H1 (cell line): ENCODE measurements around the gene HNF4A. TPM values are rescaled to one million over a fixed set of nuclear protein-coding genes. Genes with fewer than 3 reads are reported as not detected.

Experiments
- CTCF ChIA-PET: fragments of 300-600 bp; sonication (Branson Sonifier 250); formaldehyde crosslinking; loops from one replicate; lab custom pipeline; 2021; ENCODE audit not compliant: partially characterized antibody; lab: Charles Lee
- POLR2A ChIA-PET: fragments of 300-600 bp; sonication (Branson Sonifier 250); formaldehyde crosslinking; loops from one replicate; lab custom pipeline; 2021; ENCODE audit warnings: inconsistent platforms; ENCODE audit not compliant: partially characterized antibody; lab: Charles Lee
- DNase-seq, 2 experiments: peaks; one replicate each; pipeline versions ENCODE4 v3.0.0 to v3.0.0-alpha.2; 2010 to 2022; ENCODE audit warnings: low spot score in 2 of 2, low read depth in 1 of 2, mixed read lengths in 1 of 2
- FAIRE-seq: peaks from 2 replicates; lab custom pipeline; 2011; peaks lifted over from hg19 to GRCh38; lab: Jason Lieb, UNC
- H2AFZ ChIP-seq: 2 replicates; pipeline ENCODE4 v1.8.1; 2012; ENCODE audit warnings: low read length, inconsistent platforms
- H2AK5ac ChIP-seq: 2 replicates; pipeline ENCODE4 v1.6.1; 2013; ENCODE audit warnings: low read depth, low read length
- H2BK120ac ChIP-seq: replicated peaks from 2 replicates; pipeline ENCODE3; 2013; ENCODE audit warnings: low read depth, low read length, inconsistent platforms
- H2BK12ac ChIP-seq: 2 replicates; pipeline ENCODE4 v1.6.1; 2013; ENCODE audit warnings: low read depth, low read length
- H2BK15ac ChIP-seq: 2 replicates; pipeline ENCODE4 v1.6.1; 2013; ENCODE audit warnings: low read length
- H2BK20ac ChIP-seq: 2 replicates; pipeline ENCODE4 v1.6.1; 2013; ENCODE audit warnings: low read length
- H2BK5ac ChIP-seq: 2 replicates; pipeline ENCODE4 v1.6.1; 2013; ENCODE audit warnings: low read depth, low read length
- H3K14ac ChIP-seq: 2 replicates; pipeline ENCODE4 v1.6.1; 2013; ENCODE audit warnings: inconsistent platforms; ENCODE audit not compliant: insufficient read length
- H3K18ac ChIP-seq: 2 replicates; pipeline ENCODE4 v1.6.1; 2013; ENCODE audit warnings: low read length; ENCODE audit errors: extremely low read depth
- H3K23ac ChIP-seq: 2 replicates; pipeline ENCODE4 v1.6.1; 2013; ENCODE audit warnings: inconsistent platforms; ENCODE audit not compliant: insufficient read length
- H3K23me2 ChIP-seq: 2 replicates; pipeline ENCODE4 v1.6.1; 2013; ENCODE audit warnings: low read depth, low read length
- H3K27ac ChIP-seq: 2 replicates; pipeline ENCODE4 v1.6.1; 2011; ENCODE audit warnings: low read depth, low read length, inconsistent platforms
- H3K27me3 ChIP-seq, 4 experiments: replicated peaks in 1 of 4; 1 replicate in 1 of 4; 2 replicates in 3 of 4; pipeline versions ENCODE4 v1.6.1 to v1.8.1; 2011 to 2013; ENCODE audit warnings: low read length in 3 of 4, mild to moderate bottlenecking in 3 of 4, inconsistent platforms in 2 of 4, mixed read lengths in 2 of 4, moderate library complexity in 1 of 4; ENCODE audit not compliant: control insufficient read depth in 3 of 4, insufficient read depth in 3 of 4; ENCODE audit errors: extremely low read depth in 1 of 4
- H3K36me3 ChIP-seq, 4 experiments: 2 replicates each; pipeline versions ENCODE4 v1.6.1 to v1.8.1; 2011 to 2013; ENCODE audit warnings: mild to moderate bottlenecking in 4 of 4, low read length in 3 of 4, moderate library complexity in 2 of 4, control low read depth in 1 of 4, inconsistent platforms in 1 of 4; ENCODE audit not compliant: insufficient read depth in 4 of 4, control insufficient read depth in 2 of 4
- H3K4ac ChIP-seq: replicated peaks from 2 replicates; pipeline ENCODE3; 2013; ENCODE audit warnings: low read length, low read depth, mixed read lengths, inconsistent platforms; ENCODE audit not compliant: insufficient read length
- H3K4me1 ChIP-seq, 4 experiments: replicated peaks in 1 of 4; 1 replicate in 1 of 4; 2 replicates in 3 of 4; pipeline versions ENCODE4 v1.6.1 to v1.8.1; 2011 to 2013; ENCODE audit warnings: low read length in 3 of 4, inconsistent platforms in 2 of 4, mixed read lengths in 1 of 4; ENCODE audit not compliant: insufficient read depth in 4 of 4, control insufficient read depth in 3 of 4
- H3K4me2 ChIP-seq, 2 experiments: 2 replicates each; pipeline versions ENCODE4 v1.6.1 to v1.8.1; 2011 to 2013; ENCODE audit warnings: low read depth in 2 of 2, low read length in 2 of 2, control low read depth in 1 of 2, inconsistent platforms in 1 of 2, mild to moderate bottlenecking in 1 of 2; ENCODE audit not compliant: insufficient read depth in 1 of 2
- H3K4me3 ChIP-seq, 4 experiments: fragments of 200-600, 300-600 bp in 1 of 4; sonication (generic), shearing (Covaris generic), sonication (Bioruptor Twin) in 1 of 4; 2 replicates each; pipeline versions ENCODE4 v1.5.1 to v1.8.1; 2011 to 2016; ENCODE audit warnings: low read length in 4 of 4, low read depth in 3 of 4, control low read depth in 2 of 4, inconsistent platforms in 2 of 4, mild to moderate bottlenecking in 2 of 4, mixed read lengths in 1 of 4, moderate library complexity in 1 of 4; ENCODE audit not compliant: insufficient read depth in 2 of 4; ENCODE audit errors: extremely low read depth in 1 of 4
- H3K56ac ChIP-seq: replicated peaks from 2 replicates; pipeline ENCODE3; 2013; ENCODE audit warnings: low read depth, mild to moderate bottlenecking, mixed read lengths, low read length, inconsistent platforms; ENCODE audit not compliant: insufficient read length
- H3K79me1 ChIP-seq: 2 replicates; pipeline ENCODE4 v1.6.1; 2013; ENCODE audit warnings: low read depth, low read length, control low read depth
- H3K79me2 ChIP-seq, 2 experiments: 2 replicates each; pipeline versions ENCODE4 v1.6.1 to v1.8.1; 2012 to 2013; ENCODE audit warnings: low read length in 2 of 2, mild to moderate bottlenecking in 2 of 2, inconsistent platforms in 1 of 2; ENCODE audit not compliant: insufficient read depth in 2 of 2, control insufficient read depth in 1 of 2
- H3K9ac ChIP-seq, 4 experiments: replicated peaks in 1 of 4; 1 replicate in 1 of 4; 2 replicates in 3 of 4; pipeline versions ENCODE4 v1.6.1 to v1.8.1; 2011 to 2013; ENCODE audit warnings: low read depth in 3 of 4, low read length in 3 of 4, control low read depth in 2 of 4, mild to moderate bottlenecking in 2 of 4, moderate library complexity in 2 of 4, inconsistent platforms in 1 of 4; ENCODE audit errors: extremely low read depth in 1 of 4
- H3K9me3 ChIP-seq, 2 experiments: 2 replicates each; pipeline versions ENCODE4 v1.6.1 to v1.8.1; 2012 to 2013; ENCODE audit warnings: mild to moderate bottlenecking in 2 of 2, moderate library complexity in 2 of 2, control low read depth in 1 of 2, inconsistent platforms in 1 of 2, low read depth in 1 of 2, low read length in 1 of 2, mixed read lengths in 1 of 2; ENCODE audit not compliant: insufficient read depth in 2 of 2
- H4K20me1 ChIP-seq, 2 experiments: replicated peaks in 1 of 2; 2 replicates each; pipeline versions ENCODE3 to v1.8.1; 2011 to 2013; ENCODE audit warnings: inconsistent platforms in 2 of 2, low read length in 2 of 2, mild to moderate bottlenecking in 1 of 2; ENCODE audit not compliant: insufficient read depth in 2 of 2, control insufficient read depth in 1 of 2
- H4K5ac ChIP-seq: 2 replicates; pipeline ENCODE4 v1.6.1; 2013; ENCODE audit warnings: low read length, low read depth, mixed read lengths, inconsistent platforms; ENCODE audit not compliant: insufficient read length
- H4K8ac ChIP-seq: 2 replicates; pipeline ENCODE4 v1.8.0; 2013; ENCODE audit warnings: mild to moderate bottlenecking, moderate library complexity, low read length, inconsistent platforms; ENCODE audit not compliant: insufficient read depth; ENCODE audit errors: extremely low read depth
- H4K91ac ChIP-seq: replicated peaks from 2 replicates; pipeline ENCODE3; 2013; ENCODE audit warnings: low read length, mixed read lengths, inconsistent platforms; ENCODE audit not compliant: insufficient read length
- BACH1 ChIP-seq: IDR thresholded peaks from 2 replicates; pipeline ENCODE4 v1.6.1; 2012; ENCODE audit warnings: low read length, improper control_type of control experiment
- CEBPB ChIP-seq: IDR thresholded peaks from 2 replicates; pipeline ENCODE4 v1.6.1; 2012; ENCODE audit warnings: low read depth, low read length
- CREB1 ChIP-seq: IDR thresholded peaks from 2 replicates; pipeline ENCODE4 v1.6.1; 2012; ENCODE audit warnings: inconsistent platforms
- WGBS, 2 experiments: shearing (Covaris generic) in 1 of 2; methylation state at CpG; one replicate each; pipeline versions ENCODE4 v1.1.6 to v1.1.7; 2013 to 2015; ENCODE audit warnings: low lambda C conversion rate in 2 of 2, mixed read lengths in 2 of 2, inconsistent platforms in 1 of 2, low coverage in 1 of 2, missing lambda C conversion rate in 1 of 2; ENCODE audit not compliant: insufficient replicate concordance in 2 of 2, insufficient coverage in 1 of 2, insufficient read length in 1 of 2; ENCODE audit errors: extremely low coverage in 1 of 2, missing lambda C conversion rate in 1 of 2; 5-methylcytosine and 5-hydroxymethylcytosine counted together
- polyA plus RNA-seq, 7 experiments: library from polyadenylated mRNA; depleted of rRNA in 3 of 7; stranded (reverse) in 5 of 7; unstranded in 2 of 7; fragments of >200 nt in 5 of 7; fragments of 200-250 nt in 2 of 7; gene quantifications; 1 replicate in 5 of 7; 2 replicates in 1 of 7; 4 replicates in 1 of 7; pipeline versions ENCODE4 v1.2.1 to v1.2.3, GENCODE V29; 2011 to 2013; ENCODE audit warnings: missing spikeins in 2 of 7, mixed read lengths in 2 of 7
- total RNA-seq: library from RNA; stranded (reverse); fragmentation: NEBNext Ultra II Directional; extraction: Animal tissue kit (Norgen Biotek cat#: 25700); gene quantifications from 2 replicates; pipeline ENCODE4 v1.2.1, GENCODE V29; 2021
- TF ChIP-seq, protein P1 (sequence below): IDR thresholded peaks from 2 replicates; pipeline ENCODE4 v1.6.1; 2012; ENCODE audit warnings: inconsistent platforms

HNF4A gene
- total and polyA plus RNA-seq, 2 of the 8 experiments (the other 6 are each of a cell fraction or from before 2014, with no cell fraction given), result 0.03 TPM; not detected in 1

DNA sequence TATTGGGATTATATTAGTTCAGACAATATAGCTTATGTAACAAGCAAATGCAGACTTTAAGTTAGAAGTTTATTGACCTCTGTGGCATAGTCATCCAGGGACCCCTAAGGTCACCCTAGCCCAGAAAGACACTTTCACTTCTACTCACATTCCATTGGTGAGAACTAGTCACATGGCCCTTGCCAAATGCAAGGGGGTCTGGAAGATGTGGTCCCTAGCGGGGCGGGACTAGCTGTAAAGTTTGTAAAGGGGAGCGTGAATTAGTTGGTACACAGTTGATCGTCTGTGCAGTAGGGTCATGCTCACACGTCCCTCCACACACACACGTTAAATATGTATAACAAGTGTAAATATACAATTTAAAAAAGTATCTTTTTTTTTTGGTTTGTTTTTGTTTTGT lies 9.3 kb downstream of the HNF4A start:
- POLR2A ChIA-PET, result no interaction called here
- H2BK15ac ChIP-seq, result no peak overlapping the region
- TF ChIP-seq, protein P1, sequence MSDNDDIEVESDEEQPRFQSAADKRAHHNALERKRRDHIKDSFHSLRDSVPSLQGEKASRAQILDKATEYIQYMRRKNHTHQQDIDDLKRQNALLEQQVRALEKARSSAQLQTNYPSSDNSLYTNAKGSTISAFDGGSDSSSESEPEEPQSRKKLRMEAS, result no peak
- TF ChIP-seq CEBPB, result no peak
- no peak for TF ChIP-seq CREB1
- no peak for TF ChIP-seq BACH1
- no peak overlapping the region for H2BK12ac ChIP-seq
- no peak overlapping the region for H3K18ac ChIP-seq
- no peak for DNase-seq
- H2BK5ac ChIP-seq, result no peak overlapping the region
- peaks cover 5% of the 10 kb centered on the region; the same call in 1 of the 2 replicates for H3K23me2 ChIP-seq
- no peaks in the 10 kb centered on the region for H3K27me3 ChIP-seq
- no peak overlapping the region for H3K56ac ChIP-seq
- no peak overlapping the region for H3K14ac ChIP-seq
- no peak overlapping the region for H3K27ac ChIP-seq
- no peak overlapping the region for H4K5ac ChIP-seq
- no peaks in the 10 kb centered on the region for H3K9me3 ChIP-seq
- no peak overlapping the region for H3K9ac ChIP-seq
- FAIRE-seq, result no peak
- no peaks in the 10 kb centered on the region for H3K36me3 ChIP-seq
- 96% methylated on average over 6 of the region's 6 CpGs; no CpG with 5 or more reads in 1 of the 2 experiments for WGBS, 2 experiments
- no peak overlapping the region for H3K4me2 ChIP-seq
- no peak overlapping the region for H4K8ac ChIP-seq
- no peak overlapping the region for H3K4me3 ChIP-seq
- no peak overlapping the region for H2BK120ac ChIP-seq
- H3K79me1 ChIP-seq, result no peaks in the 10 kb centered on the region
- no peak overlapping the region for H2BK20ac ChIP-seq
- H4K20me1 ChIP-seq, result no peaks in the 10 kb centered on the region
- CTCF ChIA-PET, result interaction anchor here (0.6 to 1.4 kb wide), 5 partner anchors 18 to 233 kb away, joined by 3 to 5 read pairs (median 3); no protein-coding TSS in a partner anchor
- H3K4ac ChIP-seq, result no peak overlapping the region
- H2AFZ ChIP-seq, result no peak overlapping the region
- H3K79me2 ChIP-seq, result no peaks in the 10 kb centered on the region
- H3K23ac ChIP-seq, result no peak overlapping the region
- H4K91ac ChIP-seq, result no peak overlapping the region
- no peaks in the 10 kb centered on the region for H3K4me1 ChIP-seq
- no peak overlapping the region for H2AK5ac ChIP-seq
